PC-9 (cell line): Measurements from ENCODE around the gene CCDC69. TPM values are rescaled to one million over a fixed set of nuclear protein-coding genes. Genes with fewer than 3 reads are reported as not detected.

ENCODE experiments used
- BruUV-seq: library from RNA; stranded (reverse); fragments of 400-500 nt; replicated peaks from 2 replicates; lab custom pipeline; 2021; lab: Mats Ljungman, UMichigan
- CTCF ChIA-PET: fragments of 300-600 bp; sonication (Branson Sonifier 250); formaldehyde crosslinking; loops from one replicate; lab custom pipeline; 2022; ENCODE audit warnings: antibody characterized with exemption; lab: Charles Lee
- POLR2A ChIA-PET: fragments of 300-600 bp; sonication (Branson Sonifier 250); formaldehyde crosslinking; loops from one replicate; lab custom pipeline; 2022; ENCODE audit warnings: antibody characterized with exemption; ENCODE audit not compliant: unreplicated experiment; lab: Charles Lee
- DNase-seq, 2 experiments: peaks; one replicate each; pipeline versions ENCODE4 v3.0.0 to v3.0.0-alpha.2; 2015 to 2022; ENCODE audit warnings: mixed read lengths in 1 of 2
- H2AFZ ChIP-seq: fragments of 200-600 bp; sonication (generic); 2 replicates; pipeline ENCODE4 v1.8.1; 2017; ENCODE audit warnings: antibody characterized with exemption
- H3F3A ChIP-seq: fragments of 200-600 bp; sonication (generic); 2 replicates; pipeline ENCODE4 v1.8.1; 2017; ENCODE audit warnings: antibody characterized with exemption, mild to moderate bottlenecking, low read depth; ENCODE audit not compliant: insufficient read depth
- H3K27ac ChIP-seq: fragments of 200-600 bp; sonication (generic); 2 replicates; pipeline ENCODE4 v1.6.1; 2016; ENCODE audit warnings: mixed run types
- H3K27me3 ChIP-seq: fragments of 200-600 bp; sonication (generic); 2 replicates; pipeline ENCODE4 v1.6.1; 2016; ENCODE audit warnings: low read depth, mixed run types; ENCODE audit not compliant: insufficient read depth
- H3K36me3 ChIP-seq: fragments of 200-600 bp; sonication (generic); 2 replicates; pipeline ENCODE4 v1.6.1; 2016; ENCODE audit warnings: low read depth, mixed run types
- H3K4me1 ChIP-seq: fragments of 200-600 bp; sonication (generic); replicated peaks from 2 replicates; pipeline ENCODE4 v1.6.1; 2016; ENCODE audit warnings: mixed run types; ENCODE audit not compliant: insufficient read depth
- H3K4me2 ChIP-seq: fragments of 200-600 bp; sonication (generic); 2 replicates; pipeline ENCODE4 v1.6.1; 2017; ENCODE audit warnings: mixed run types
- H3K4me3 ChIP-seq: fragments of 200-600 bp; sonication (generic); 2 replicates; pipeline ENCODE4 v1.6.1; 2016; ENCODE audit warnings: mixed run types
- H3K79me2 ChIP-seq: fragments of 200-600 bp; sonication (generic); 2 replicates; pipeline ENCODE4 v1.6.1; 2017; ENCODE audit warnings: low read depth, mixed run types
- H3K9me2 ChIP-seq: fragments of 200-600 bp; sonication (generic); 2 replicates; pipeline ENCODE4 v1.8.1; 2017; ENCODE audit warnings: mild to moderate bottlenecking; ENCODE audit not compliant: insufficient read depth
- H3K9me3 ChIP-seq: fragments of 200-600 bp; sonication (generic); 2 replicates; pipeline ENCODE4 v1.8.1; 2016; ENCODE audit warnings: low read depth; ENCODE audit not compliant: insufficient read depth
- H4K20me1 ChIP-seq: fragments of 200-600 bp; sonication (generic); 2 replicates; pipeline ENCODE4 v1.8.1; 2017; ENCODE audit not compliant: insufficient read depth
- EZH2 ChIP-seq: fragments of 200-600 bp; sonication (generic); IDR thresholded peaks from 2 replicates; pipeline ENCODE4 v1.8.0; 2017; ENCODE audit warnings: antibody characterized with exemption, low read depth
- intact Hi-C: fragments of 100-400 bp; cut with micrococcal nuclease; formaldehyde crosslinking; loops from one replicate; pipeline ENCODE4 v1.10.0; 2022; ENCODE audit not compliant: unreplicated experiment
- total RNA-seq: library from RNA; stranded (reverse); gene quantifications from 2 replicates; pipeline ENCODE4 v1.2.3, GENCODE V29; 2021
- TF ChIP-seq, protein P1 (sequence below): fragments of 200-600 bp; sonication (generic); conservative IDR thresholded peaks from 2 replicates; pipeline ENCODE4 v1.6.1; 2017; ENCODE audit warnings: mixed run types, antibody characterized with exemption, mild to moderate bottlenecking, moderate library complexity

CCDC69 gene
- total RNA-seq, 1 experiment from 2014 or later, result 0.50 TPM

DNA sequence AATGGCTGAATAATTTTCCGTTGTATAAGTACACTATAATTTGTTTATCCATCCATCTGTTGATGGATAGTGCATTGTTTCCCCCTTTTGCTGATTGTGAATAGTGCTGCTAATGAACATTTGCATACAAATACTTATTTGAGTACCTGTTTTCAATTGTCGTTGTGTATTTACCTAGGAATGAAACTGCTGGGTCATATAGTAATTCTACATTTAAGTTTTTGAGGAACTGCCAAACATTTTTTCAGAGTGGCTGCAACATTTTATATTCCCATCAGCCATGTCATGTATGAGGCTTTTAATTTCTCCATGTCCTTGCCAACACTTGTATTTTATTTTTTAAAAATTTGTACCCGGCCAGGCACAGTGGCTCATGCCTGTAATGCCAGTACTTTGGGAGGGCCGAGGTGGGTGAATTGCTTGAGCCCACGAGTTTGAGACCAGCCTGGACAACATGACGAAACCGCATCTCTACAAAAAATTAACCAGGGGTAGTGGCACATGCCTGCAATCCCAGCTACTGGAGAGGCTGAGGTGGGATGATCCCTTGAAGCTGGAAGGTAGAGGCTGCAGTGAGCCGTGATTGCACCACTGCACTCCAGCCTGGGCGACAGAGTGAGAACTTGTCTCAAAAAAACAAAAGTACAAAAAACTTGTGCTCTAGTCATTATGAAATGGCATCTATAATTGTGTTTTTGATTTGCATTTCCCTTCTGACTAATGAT lies 64.1 kb downstream of the CCDC69 start:
- Histone ChIP-seq H3F3A (no peaks in the 10 kb centered on the region), H4K20me1 (no peaks in the 10 kb centered on the region), H3K4me2 (no peak overlapping the region), H3K4me1 (no peaks in the 10 kb centered on the region), H2AFZ (no peak overlapping the region), H3K9me3 (no peaks in the 10 kb centered on the region), H3K4me3 (no peak overlapping the region), H3K27ac (no peak overlapping the region), H3K27me3 (peaks cover 6% of the 10 kb centered on the region; the same call in 1 of the 2 replicates), H3K36me3 (no peaks in the 10 kb centered on the region), H3K79me2 (no peaks in the 10 kb centered on the region), H3K9me2 (no peaks in the 10 kb centered on the region)
- DNase-seq, result no peak
- BruUV-seq, result no TSS peak
- ChIA-PET POLR2A (no interaction called here), CTCF (no interaction called here)
- intact Hi-C loops, result loop anchor here (10.0 kb wide), 1 partner anchor 435 kb away; no protein-coding TSS in a partner anchor
- TF ChIP-seq EZH2, result no peak
- TF ChIP-seq, protein P1, sequence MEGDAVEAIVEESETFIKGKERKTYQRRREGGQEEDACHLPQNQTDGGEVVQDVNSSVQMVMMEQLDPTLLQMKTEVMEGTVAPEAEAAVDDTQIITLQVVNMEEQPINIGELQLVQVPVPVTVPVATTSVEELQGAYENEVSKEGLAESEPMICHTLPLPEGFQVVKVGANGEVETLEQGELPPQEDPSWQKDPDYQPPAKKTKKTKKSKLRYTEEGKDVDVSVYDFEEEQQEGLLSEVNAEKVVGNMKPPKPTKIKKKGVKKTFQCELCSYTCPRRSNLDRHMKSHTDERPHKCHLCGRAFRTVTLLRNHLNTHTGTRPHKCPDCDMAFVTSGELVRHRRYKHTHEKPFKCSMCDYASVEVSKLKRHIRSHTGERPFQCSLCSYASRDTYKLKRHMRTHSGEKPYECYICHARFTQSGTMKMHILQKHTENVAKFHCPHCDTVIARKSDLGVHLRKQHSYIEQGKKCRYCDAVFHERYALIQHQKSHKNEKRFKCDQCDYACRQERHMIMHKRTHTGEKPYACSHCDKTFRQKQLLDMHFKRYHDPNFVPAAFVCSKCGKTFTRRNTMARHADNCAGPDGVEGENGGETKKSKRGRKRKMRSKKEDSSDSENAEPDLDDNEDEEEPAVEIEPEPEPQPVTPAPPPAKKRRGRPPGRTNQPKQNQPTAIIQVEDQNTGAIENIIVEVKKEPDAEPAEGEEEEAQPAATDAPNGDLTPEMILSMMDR, result no peak

DNA sequence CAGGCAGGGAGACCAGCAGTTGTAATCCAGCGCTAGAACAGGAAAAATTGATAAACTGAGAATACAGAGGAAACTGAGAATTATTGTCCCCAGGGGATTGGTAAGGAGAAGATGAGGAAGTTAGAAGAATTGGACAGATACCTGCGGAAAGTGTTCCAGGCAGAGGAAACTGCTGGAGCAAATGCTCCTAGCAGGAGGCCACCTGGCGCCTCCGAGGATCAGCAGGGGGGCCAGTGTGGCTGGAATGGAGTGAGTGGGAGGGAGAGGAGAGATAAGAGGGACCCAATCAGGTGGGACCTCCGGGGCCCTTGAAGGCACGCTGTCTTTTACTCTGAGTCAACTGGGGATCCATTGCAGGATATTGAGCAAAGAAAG lies 65.6 kb downstream of the CCDC69 start:
- peak overlapping the region; percentile 73 for H3K4me2 ChIP-seq
- H3K36me3 ChIP-seq, result no peaks in the 10 kb centered on the region
- H3K79me2 ChIP-seq, result no peaks in the 10 kb centered on the region
- CTCF ChIA-PET, result interaction anchor here (0.6 kb wide), 2 partner anchors 66 to 118 kb away, joined by 4 to 5 read pairs; partner anchors contain the start of gene CCDC69
- H3K9me2 ChIP-seq, result no peaks in the 10 kb centered on the region
- no peak overlapping the region for H3K27ac ChIP-seq
- H4K20me1 ChIP-seq, result no peaks in the 10 kb centered on the region
- POLR2A ChIA-PET, result interaction anchor here (0.5 to 0.9 kb wide), 2 partner anchors 94 to 617 kb away, joined by 3 to 7 read pairs; no protein-coding TSS in a partner anchor
- H3K9me3 ChIP-seq, result no peaks in the 10 kb centered on the region
- no TSS peak for BruUV-seq
- no peaks in the 10 kb centered on the region for H3K4me1 ChIP-seq
- peaks cover 6% of the 10 kb centered on the region; the same call in 1 of the 2 replicates for H3K27me3 ChIP-seq
- no peaks in the 10 kb centered on the region for H3F3A ChIP-seq
- TF ChIP-seq, protein P1, result no peak
- TF ChIP-seq EZH2, result no peak
- DNase-seq, result no peak
- H2AFZ ChIP-seq, result no peak overlapping the region; the same call in 1 of the 2 replicates
- intact Hi-C loops, result no loop called here
- peak overlapping the region; percentile 53; the same call in 1 of the 2 replicates for H3K4me3 ChIP-seq

DNA sequence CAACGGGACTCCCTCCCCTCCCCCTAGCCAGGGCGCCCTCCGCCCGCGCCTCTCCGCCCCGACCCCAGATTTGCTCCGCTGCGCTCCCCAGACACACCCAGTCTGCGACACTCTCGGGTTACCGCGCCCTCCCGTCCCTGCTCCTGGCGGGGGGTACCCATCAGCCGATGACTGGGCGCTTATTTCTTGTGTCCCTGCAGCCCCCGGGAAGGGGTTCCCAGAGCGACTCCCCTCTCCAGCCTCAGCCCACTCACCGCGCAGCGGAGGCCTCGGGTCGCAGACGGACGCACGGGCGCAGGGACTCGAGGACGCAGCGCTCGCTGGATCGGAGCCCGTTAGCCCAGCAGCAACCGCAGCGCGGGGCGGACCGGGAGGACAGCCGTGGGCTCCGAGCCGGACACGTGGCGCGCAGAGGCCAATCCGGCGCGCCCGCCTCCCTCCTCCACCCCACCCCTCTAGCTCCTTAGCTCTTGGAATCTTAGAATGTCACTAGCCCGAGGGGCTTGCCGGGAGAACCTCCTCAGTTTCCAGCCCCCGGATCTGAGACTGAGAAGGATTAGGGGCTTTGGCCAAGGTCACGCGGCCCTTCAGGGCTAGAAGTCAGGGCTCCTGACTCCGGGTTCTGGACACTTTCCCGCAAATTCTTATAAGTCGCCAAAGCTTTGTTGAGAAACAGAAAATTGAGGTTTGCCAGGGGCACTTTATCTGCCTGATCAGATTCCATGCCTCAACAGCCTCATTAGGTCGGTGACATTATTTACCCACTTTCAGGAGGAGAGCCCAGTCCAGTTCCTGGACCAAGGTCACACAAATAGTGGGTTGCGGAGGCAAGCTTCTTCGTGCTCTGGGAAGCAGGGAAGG lies 66.2 kb downstream of the CCDC69 start, which contains the start of gene ANXA6:
Gene ANXA6, minus strand, starts transcription at position 354 of the 861 bp plus-strand sequence. CDS start 9,878 bp downstream, outside the sequence.
- Histone ChIP-seq H3F3A (no peaks in the 10 kb centered on the region), H3K9me3 (no peaks in the 10 kb centered on the region), H4K20me1 (no peaks in the 10 kb centered on the region), H2AFZ (peak within 1 kb of the TSS; percentile 67), H3K79me2 (no peaks in the 10 kb centered on the region), H3K4me1 (no peaks in the 10 kb centered on the region), H3K4me2 (peak within 1 kb of the TSS; percentile 73), H3K36me3 (no peaks in the 10 kb centered on the region), H3K9me2 (no peaks in the 10 kb centered on the region), H3K27ac (no peak within 1 kb of the TSS), H3K27me3 (peaks cover 6% of the 10 kb centered on the region; the same call in 1 of the 2 replicates), H3K4me3 (peak within 1 kb of the TSS; percentile 53)
- TF ChIP-seq, protein P1, result no peak
- no peak for TF ChIP-seq EZH2
- ChIA-PET POLR2A (interaction anchor here (0.5 to 0.9 kb wide), 3 partner anchors 77 to 617 kb away, joined by 3 to 7 read pairs (median 3); partner anchors contain the start of gene TNIP1), CTCF (interaction anchor here (0.6 kb wide), 2 partner anchors 66 to 117 kb away, joined by 4 to 5 read pairs; partner anchors contain the start of gene CCDC69)
- no TSS peak for BruUV-seq
- DNase-seq, result peak; percentile 43 to 76
- intact Hi-C loops, result loop anchor here (2.0 kb wide), 1 partner anchor 31 kb away; no protein-coding TSS in a partner anchor
